Progenitor cell of endocrine pancreas (in vitro differentiated cells): ENCODE data around the gene DDIT3. TPM values are rescaled to one million over a fixed set of nuclear protein-coding genes. Genes with fewer than 3 reads are reported as not detected.
A peak's percentile ranks its signal among the peaks of the same experiment; 100 is the strongest.

ENCODE experiments used
- DNase-seq: peaks from one replicate; pipeline ENCODE4 v3.0.0; 2021; ENCODE audit warnings: low spot score; ENCODE audit not compliant: unreplicated experiment
- H3K27ac Mint-ChIP-seq: 2 replicates; pipeline ENCODE4 v1.8.0; 2021; ENCODE audit warnings: mild to moderate bottlenecking, moderate library complexity, mixed read lengths
- H3K27me3 Mint-ChIP-seq: 2 replicates; pipeline ENCODE4 v1.8.0; 2021; ENCODE audit warnings: mixed read lengths
- H3K36me3 Mint-ChIP-seq: 2 replicates; pipeline ENCODE4 v1.8.0; 2022; ENCODE audit warnings: mixed read lengths; ENCODE audit not compliant: insufficient read depth
- H3K4me1 Mint-ChIP-seq: 2 replicates; pipeline ENCODE4 v1.8.0; 2021; ENCODE audit warnings: low read depth, mixed read lengths
- H3K4me3 Mint-ChIP-seq: 2 replicates; pipeline ENCODE4 v1.8.0; 2021; ENCODE audit warnings: low read depth, mild to moderate bottlenecking, moderate library complexity, mixed read lengths
- H3K9me3 Mint-ChIP-seq: 2 replicates; pipeline ENCODE4 v1.8.0; 2021; ENCODE audit warnings: low read depth, mixed read lengths
- CTCF ChIP-seq: fragments of 200-600 bp; sonication (generic); IDR thresholded peaks from one replicate; pipeline ENCODE4 v1.5.0; 2021; ENCODE audit warnings: antibody characterized with exemption, mild to moderate bottlenecking; ENCODE audit not compliant: unreplicated experiment
- total RNA-seq: library from RNA; stranded (reverse); gene quantifications from 2 replicates; pipeline ENCODE4 v1.2.1, GENCODE V29; 2021

Gene DDIT3
- total RNA-seq, 1 donor from 2014 or later, result 15.7 TPM

DNA sequence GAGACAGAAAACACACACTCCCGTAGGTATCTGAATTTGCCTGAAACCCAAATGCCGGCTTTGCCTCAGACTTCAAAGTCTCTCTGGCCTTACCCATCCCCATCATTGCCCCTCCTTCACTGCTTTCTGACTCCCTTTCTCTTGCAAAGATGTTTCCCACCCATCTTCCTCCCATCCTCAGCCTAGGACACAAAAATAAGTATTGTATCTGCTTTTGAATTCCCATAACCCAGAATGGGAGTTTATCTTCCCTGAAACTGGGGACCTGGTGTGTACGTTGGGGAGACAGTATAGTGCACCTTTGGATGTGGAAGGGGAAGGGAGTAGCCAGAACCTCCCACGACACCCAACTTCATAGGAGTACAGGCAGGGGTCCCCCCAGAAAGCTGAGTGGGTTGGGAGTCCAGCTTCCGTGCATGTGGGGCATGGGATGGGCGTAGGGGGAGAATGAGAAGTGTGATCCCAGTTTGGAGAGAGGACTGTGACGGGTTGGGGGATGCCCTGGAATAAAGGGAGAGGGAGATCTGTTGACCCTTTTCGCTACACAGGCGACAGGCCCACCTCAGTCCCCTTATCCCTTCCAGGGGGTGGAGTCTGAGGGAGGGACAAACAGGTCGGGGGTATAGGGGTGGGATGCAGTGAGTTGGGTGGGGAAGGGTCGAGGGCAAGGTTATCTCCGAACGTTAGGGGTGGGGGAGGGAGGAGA is 29.0 kb upstream of the DDIT3 start:
- H3K4me1 Mint-ChIP-seq, result peaks cover 18% of the 10 kb centered on the region
- TF ChIP-seq CTCF, result no peak
- H3K4me3 Mint-ChIP-seq, result peak overlapping the region; percentile 57
- H3K36me3 Mint-ChIP-seq, result no peaks in the 10 kb centered on the region
- no peak for DNase-seq
- no peak overlapping the region for H3K27ac Mint-ChIP-seq
- peaks cover 67% of the 10 kb centered on the region for H3K27me3 Mint-ChIP-seq
- no peaks in the 10 kb centered on the region for H3K9me3 Mint-ChIP-seq

GRCh38 chr12:57548488-57548887 is 28.2 kb upstream of the DDIT3 start:
- Mint-ChIP-seq H3K9me3 (no peaks in the 10 kb centered on the region), H3K27ac (no peak overlapping the region), H3K4me1 (peaks cover 18% of the 10 kb centered on the region), H3K36me3 (no peaks in the 10 kb centered on the region), H3K27me3 (peaks cover 61% of the 10 kb centered on the region), H3K4me3 (no peak overlapping the region)
- no peak for TF ChIP-seq CTCF
- no peak for DNase-seq

DNA sequence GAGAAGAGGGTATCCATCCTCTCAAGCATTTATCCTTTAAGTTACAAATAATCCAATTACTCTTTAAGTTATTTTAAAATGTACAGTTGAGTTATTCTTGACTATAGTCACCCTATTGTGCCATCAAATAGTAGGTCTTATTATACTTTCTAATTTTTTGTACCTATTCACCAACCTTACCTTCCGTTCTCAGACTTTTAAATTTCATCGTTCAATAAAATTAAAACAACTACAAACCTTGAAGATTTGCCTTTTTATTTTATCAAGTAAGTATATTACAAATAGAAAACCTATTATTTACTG is 27.6 kb upstream of the DDIT3 start:
- H3K4me1 Mint-ChIP-seq, result peaks cover 18% of the 10 kb centered on the region
- peaks cover 56% of the 10 kb centered on the region for H3K27me3 Mint-ChIP-seq

GRCh38 chr12:57547288-57548012 is 27.1 kb upstream of the DDIT3 start:
- peak overlapping the region; percentile 92 for H3K4me3 Mint-ChIP-seq
- DNase-seq, result no peak
- H3K36me3 Mint-ChIP-seq, result no peaks in the 10 kb centered on the region
- no peak for TF ChIP-seq CTCF
- H3K27ac Mint-ChIP-seq, result peak overlapping the region; percentile 96
- peaks cover 18% of the 10 kb centered on the region for H3K4me1 Mint-ChIP-seq
- no peaks in the 10 kb centered on the region for H3K9me3 Mint-ChIP-seq
- H3K27me3 Mint-ChIP-seq, result peaks cover 51% of the 10 kb centered on the region

More for the DNA sequence above, 27.6 kb upstream of the DDIT3 start:
- Mint-ChIP-seq H3K4me3 (no peak overlapping the region), H3K36me3 (no peaks in the 10 kb centered on the region), H3K9me3 (no peaks in the 10 kb centered on the region), H3K27ac (no peak overlapping the region)
- no peak for TF ChIP-seq CTCF
- no peak for DNase-seq

GRCh38 chr12:57546438-57547287 is 26.3 kb upstream of the DDIT3 start, which contains the start of gene DCTN2:
DCTN2 (minus strand) TSS chr12:57547192; CDS start chr12:57547063, 129 bp downstream.
- H3K4me1 Mint-ChIP-seq, result peaks cover 18% of the 10 kb centered on the region
- peak within 1 kb of the TSS; percentile 96 for H3K27ac Mint-ChIP-seq
- TF ChIP-seq CTCF, result peak; percentile 6
- H3K9me3 Mint-ChIP-seq, result no peaks in the 10 kb centered on the region
- DNase-seq, result peak; percentile 88
- no peaks in the 10 kb centered on the region for H3K36me3 Mint-ChIP-seq
- peaks cover 43% of the 10 kb centered on the region for H3K27me3 Mint-ChIP-seq
- H3K4me3 Mint-ChIP-seq, result peak within 1 kb of the TSS; percentile 92
